Kidney (tissue), 14 donors: Measurements from ENCODE around the gene NAP1L4. TPM values are rescaled to one million over a fixed set of nuclear protein-coding genes. Genes with fewer than 3 reads are reported as not detected.

Experiments used
- DNase-seq, 5 donors: peaks; one replicate each; pipeline ENCODE4 v3.0.0-alpha.2; 2013 to 2020
- FAIRE-seq: peaks from 2 replicates; lab custom pipeline; 2012; peaks lifted over from hg19 to GRCh38; lab: Jason Lieb, UNC
- H3K27ac ChIP-seq, 2 donors: one replicate each; pipeline ENCODE4 v1.7.0; 2013; ENCODE audit warnings: low read depth in 2 of 2, low read length in 2 of 2, inconsistent platforms in 1 of 2
- H3K27me3 ChIP-seq: one replicate; pipeline ENCODE4 v1.7.1; 2013; ENCODE audit warnings: low read length, inconsistent platforms; ENCODE audit not compliant: control insufficient read depth, insufficient read depth
- H3K36me3 ChIP-seq, 3 donors: one replicate each; pipeline versions ENCODE4 v1.7.0 to v1.7.1; 2013; ENCODE audit warnings: low read length in 3 of 3, control low read depth in 1 of 3, inconsistent platforms in 1 of 3; ENCODE audit not compliant: insufficient read depth in 3 of 3, control insufficient read depth in 2 of 3
- H3K4me1 ChIP-seq, 3 donors: one replicate each; pipeline versions ENCODE4 v1.7.0 to v1.7.1; 2013; ENCODE audit warnings: low read length in 3 of 3, inconsistent platforms in 1 of 3, low read depth in 1 of 3; ENCODE audit not compliant: control insufficient read depth in 2 of 3, insufficient read depth in 2 of 3
- H3K4me3 ChIP-seq, 3 donors: one replicate each; pipeline versions ENCODE4 v1.7.0 to v1.8.1; 2013; ENCODE audit warnings: low read length in 3 of 3, control low read depth in 1 of 3, inconsistent platforms in 1 of 3
- H3K9ac ChIP-seq, 3 donors: one replicate each; pipeline versions ENCODE4 v1.7.0 to v1.7.1; 2013; ENCODE audit warnings: low read length in 3 of 3, control low read depth in 1 of 3, inconsistent platforms in 1 of 3
- H3K9me3 ChIP-seq, 3 donors: one replicate each; pipeline versions ENCODE4 v1.7.0 to v1.7.1; 2013; ENCODE audit warnings: low read length in 3 of 3, control low read depth in 1 of 3, inconsistent platforms in 1 of 3; ENCODE audit not compliant: control insufficient read depth in 2 of 3, insufficient read depth in 1 of 3
- intact Hi-C: fragments of 100-400 bp; cut with DNase I; formaldehyde crosslinking; loops from one replicate; pipeline ENCODE4 v1.11.1; 2022
- polyA plus RNA-seq: library from polyadenylated mRNA; stranded (reverse); fragments of 350-450 nt; fragmentation: Illumina TruSeq; extraction: RNeasy Lipid Tissue Mini Kit (QIAGEN cat#74804); gene quantifications from one replicate; pipeline ENCODE4 v1.2.3, GENCODE V29; 2014; ENCODE audit warnings: low read depth, low replicate concordance; ENCODE audit not compliant: insufficient read depth
- total RNA-seq: library from RNA; stranded (reverse); fragmentation: NEBNext Ultra II Directional; extraction: Animal tissue kit (Norgen Biotek cat#: 25700); gene quantifications from one replicate; pipeline ENCODE4 v1.2.1, GENCODE V29; 2021
- TF ChIP-seq, protein P1 (sequence below): IDR thresholded peaks from 3 replicates; pipeline ENCODE4 v1.5.1; 2012; ENCODE audit warnings: mild to moderate bottlenecking, moderate library complexity, borderline replicate concordance; ENCODE audit not compliant: insufficient read depth; ENCODE audit errors: extremely low read depth
- donor health status: control.
- donor health status: control.
- donor health status: control.
- donor health status: control.
- donor health status: control.
- donor health status: DM: yes; HTN: yes; CAD: no.
- donor health status: Normal renal cell carcinoma (clear cell type).

Gene NAP1L4
- total and polyA plus RNA-seq, 2 donors from 2014 or later = 120 to 133 TPM

DNA sequence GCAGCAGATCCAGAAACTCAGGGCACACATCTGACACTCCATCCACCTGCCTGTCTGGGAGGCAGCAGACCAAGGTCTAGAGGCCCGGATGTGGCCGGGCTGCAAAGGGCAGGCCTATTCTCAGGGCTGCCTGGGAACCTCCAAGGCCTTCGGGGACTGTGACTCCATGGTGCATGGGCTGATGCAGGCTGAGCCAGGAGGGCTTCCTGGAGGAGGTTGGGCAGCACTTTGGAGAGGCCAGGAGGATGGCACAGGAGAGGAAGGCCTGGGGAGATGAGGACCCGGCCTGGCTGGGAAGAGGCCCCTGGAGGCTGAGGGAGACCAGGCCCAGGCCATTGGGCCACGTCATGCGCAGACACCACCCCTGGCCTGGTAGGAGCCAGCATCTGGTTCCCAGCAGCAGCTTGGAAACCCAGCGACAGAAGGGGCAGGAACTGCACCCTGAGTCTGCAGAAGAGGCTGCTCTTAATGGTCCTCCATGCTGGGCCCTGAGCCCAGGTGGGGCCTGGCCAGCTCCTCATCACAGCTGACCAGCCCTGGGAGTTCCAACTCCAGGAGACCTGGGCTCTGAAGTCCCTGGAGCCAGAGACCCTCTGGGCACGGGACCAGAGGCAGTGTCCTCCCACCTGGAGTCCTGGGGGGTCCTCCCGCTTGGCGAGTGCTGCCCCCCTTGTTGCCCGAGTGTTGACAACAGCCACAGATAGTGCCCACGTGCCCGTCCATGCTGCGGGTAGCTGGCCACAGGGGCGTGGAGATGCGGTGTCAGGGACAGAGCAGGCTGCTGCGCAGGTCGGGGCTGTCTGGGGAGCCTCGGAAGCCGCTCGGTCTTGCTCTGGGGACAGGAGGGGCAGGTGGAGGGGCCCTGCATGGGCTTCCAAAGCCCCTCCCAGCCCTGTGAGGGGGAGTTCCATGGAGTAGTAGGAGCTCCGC lies 68.4 kb downstream of the NAP1L4 start:
- Histone ChIP-seq H3K27me3 (no peaks in the 10 kb centered on the region), H3K4me3 (no peak overlapping the region), H3K9me3 (no peaks in the 10 kb centered on the region), H3K9ac (no peak overlapping the region), H3K4me1 (peaks cover 0 to 7% (median 7%) of the 10 kb centered on the region in 3 donors), H3K27ac (peak overlapping the region in 1 of 2 donors; percentile 17), H3K36me3 (no peaks in the 10 kb centered on the region)
- intact Hi-C loops = no loop called here
- peak in 1 of 5 donors; percentile 69 for DNase-seq
- TF ChIP-seq, protein P1, sequence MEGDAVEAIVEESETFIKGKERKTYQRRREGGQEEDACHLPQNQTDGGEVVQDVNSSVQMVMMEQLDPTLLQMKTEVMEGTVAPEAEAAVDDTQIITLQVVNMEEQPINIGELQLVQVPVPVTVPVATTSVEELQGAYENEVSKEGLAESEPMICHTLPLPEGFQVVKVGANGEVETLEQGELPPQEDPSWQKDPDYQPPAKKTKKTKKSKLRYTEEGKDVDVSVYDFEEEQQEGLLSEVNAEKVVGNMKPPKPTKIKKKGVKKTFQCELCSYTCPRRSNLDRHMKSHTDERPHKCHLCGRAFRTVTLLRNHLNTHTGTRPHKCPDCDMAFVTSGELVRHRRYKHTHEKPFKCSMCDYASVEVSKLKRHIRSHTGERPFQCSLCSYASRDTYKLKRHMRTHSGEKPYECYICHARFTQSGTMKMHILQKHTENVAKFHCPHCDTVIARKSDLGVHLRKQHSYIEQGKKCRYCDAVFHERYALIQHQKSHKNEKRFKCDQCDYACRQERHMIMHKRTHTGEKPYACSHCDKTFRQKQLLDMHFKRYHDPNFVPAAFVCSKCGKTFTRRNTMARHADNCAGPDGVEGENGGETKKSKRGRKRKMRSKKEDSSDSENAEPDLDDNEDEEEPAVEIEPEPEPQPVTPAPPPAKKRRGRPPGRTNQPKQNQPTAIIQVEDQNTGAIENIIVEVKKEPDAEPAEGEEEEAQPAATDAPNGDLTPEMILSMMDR = no peak
- no peak for FAIRE-seq

DNA sequence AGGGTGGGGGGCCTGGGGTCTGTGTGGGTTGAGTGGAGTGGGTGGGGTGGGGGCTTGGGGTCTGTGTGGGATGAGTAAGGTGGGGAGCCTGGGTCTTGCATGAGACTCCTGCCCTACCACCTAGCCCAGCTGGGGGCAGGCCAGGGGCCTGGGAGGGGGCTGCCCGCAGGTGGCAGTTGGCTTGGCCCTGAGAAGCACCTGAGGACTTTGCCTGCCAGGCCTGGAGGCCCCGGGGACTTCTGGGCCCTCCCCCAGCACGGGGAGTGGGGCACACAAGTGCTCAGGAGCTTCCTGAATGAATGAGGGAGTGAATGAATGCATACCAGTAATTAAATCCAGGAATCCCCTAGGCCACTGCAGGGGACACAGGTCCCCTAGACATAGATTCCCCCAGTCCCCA lies 69.5 kb downstream of the NAP1L4 start:
- Histone ChIP-seq H3K4me1 (peaks cover 0 to 4% (median 2%) of the 10 kb centered on the region in 3 donors), H3K27ac (no peak overlapping the region), H3K9me3 (no peaks in the 10 kb centered on the region), H3K36me3 (no peaks in the 10 kb centered on the region), H3K27me3 (no peaks in the 10 kb centered on the region), H3K4me3 (no peak overlapping the region), H3K9ac (no peak overlapping the region)
- DNase-seq (peak in 1 of 5 donors; percentile 40), FAIRE-seq (no peak)
- intact Hi-C loops = no loop called here
- TF ChIP-seq, protein P1 = no peak

DNA sequence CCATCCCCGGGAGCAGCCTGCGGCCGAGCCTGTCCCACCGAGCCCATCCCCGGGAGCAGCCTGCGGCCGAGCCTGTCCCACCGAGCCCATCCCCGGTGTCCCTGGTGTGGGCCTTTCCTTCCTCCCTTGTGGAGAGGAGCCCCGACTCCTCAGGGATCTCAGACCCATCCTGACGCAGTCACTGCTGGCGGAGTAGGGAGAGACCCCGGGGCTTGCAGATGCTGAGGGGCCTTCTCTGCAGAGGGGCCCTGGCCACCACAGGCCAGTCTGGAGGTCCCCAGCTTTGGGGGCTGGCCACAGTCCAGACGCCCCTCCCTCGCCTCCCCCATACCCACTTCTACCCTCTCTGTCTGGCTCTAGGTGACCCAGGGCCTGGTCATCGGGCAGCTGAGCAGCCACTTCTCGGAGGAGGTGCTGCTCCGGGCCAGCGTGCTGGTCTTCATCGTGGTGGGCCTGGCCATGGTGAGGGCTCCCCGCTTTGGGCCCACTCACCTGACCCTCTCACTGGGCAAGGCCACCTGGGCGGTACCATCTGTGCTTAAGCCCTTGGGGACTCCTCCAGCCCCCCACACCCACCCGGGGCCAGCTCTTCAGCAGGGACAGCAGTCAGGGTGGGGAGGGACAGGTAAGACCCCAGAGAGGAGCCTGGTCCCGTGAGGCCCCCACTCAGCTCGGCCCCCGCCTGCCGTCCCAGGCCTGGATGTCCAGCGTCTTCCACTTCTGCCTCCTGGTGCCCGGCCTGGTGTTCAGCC lies 70.2 kb downstream of the NAP1L4 start:
- FAIRE-seq (no peak), DNase-seq (peak in 1 of 5 donors; percentile 68)
- Histone ChIP-seq H3K27me3 (no peaks in the 10 kb centered on the region), H3K4me3 (no peak overlapping the region), H3K27ac (no peak overlapping the region), H3K4me1 (peaks cover 0 to 4% (median 2%) of the 10 kb centered on the region in 3 donors), H3K9ac (no peak overlapping the region), H3K9me3 (no peaks in the 10 kb centered on the region), H3K36me3 (no peaks in the 10 kb centered on the region)
- intact Hi-C loops = no loop called here
- TF ChIP-seq, protein P1 = no peak
